Right renal cortex interstitium (tissue), 3 donors: ENCODE data around the gene METRN. TPM values are rescaled to one million over a fixed set of nuclear protein-coding genes. Genes with fewer than 3 reads are reported as not detected.
"Not testable (repeated sequence)": the region's sequence is repeated elsewhere in the genome, so short reads cannot be mapped to it uniquely, and the experiment has no call there.

Source experiments
- DNase-seq, 3 donors: peaks; one replicate each; pipeline ENCODE4 v3.0.0-alpha.2; 2013; ENCODE audit warnings: low read depth in 3 of 3, low spot score in 2 of 3
- polyA plus RNA-seq, 3 donors: library from polyadenylated mRNA; unstranded; fragments of 120-200 nt; gene quantifications; one replicate each; pipeline ENCODE4 v1.2.1, GENCODE V29; 2013; ENCODE audit not compliant: insufficient read length in 3 of 3

METRN gene
- polyA plus RNA-seq, 3 donors, result 4.5 to 6.0 (median 5.2) TPM

DNA sequence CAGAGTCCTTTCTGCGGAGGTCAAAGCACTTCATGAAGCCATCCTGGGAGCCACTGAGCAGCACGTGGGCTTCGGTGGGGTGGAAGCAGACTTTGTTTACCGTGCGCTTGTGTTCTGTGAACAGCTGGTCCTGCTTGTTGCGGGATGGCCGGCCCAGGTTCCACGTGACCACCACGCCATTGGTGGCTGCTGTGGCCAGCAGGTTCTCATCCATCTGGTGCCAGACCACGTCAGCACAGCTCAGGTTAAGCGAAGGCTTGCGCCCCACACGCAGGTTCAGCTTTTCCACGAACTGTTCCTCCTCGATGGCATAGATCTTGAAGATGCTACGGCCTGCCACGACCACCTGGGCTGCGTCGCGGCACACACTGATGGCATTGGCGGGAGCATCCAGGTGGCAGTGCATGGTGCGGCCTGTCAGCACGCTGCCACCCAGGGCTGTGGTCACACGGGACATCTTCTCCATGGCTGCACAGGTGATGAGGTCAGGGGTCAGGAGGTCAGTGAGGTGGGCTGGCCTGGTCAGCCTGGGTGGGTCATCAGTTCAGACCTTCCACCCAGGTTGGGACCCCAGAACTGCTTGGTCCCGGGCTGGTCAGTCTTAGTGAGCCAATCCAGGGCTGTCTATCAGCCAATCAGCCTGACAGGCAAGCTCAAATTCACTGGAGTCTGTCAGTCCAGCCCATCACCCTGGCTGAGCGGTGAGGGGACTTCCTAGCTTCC, 25.6 kb upstream of the METRN start:
- no peak for DNase-seq

- DNase-seq, result not testable (repeated sequence)
Observed at GRCh38 chr16:691242-691641, 23.7 kb upstream of the METRN start.

GRCh38 chr16:692356-693108, 22.4 kb upstream of the METRN start:
- no peak for DNase-seq

DNA sequence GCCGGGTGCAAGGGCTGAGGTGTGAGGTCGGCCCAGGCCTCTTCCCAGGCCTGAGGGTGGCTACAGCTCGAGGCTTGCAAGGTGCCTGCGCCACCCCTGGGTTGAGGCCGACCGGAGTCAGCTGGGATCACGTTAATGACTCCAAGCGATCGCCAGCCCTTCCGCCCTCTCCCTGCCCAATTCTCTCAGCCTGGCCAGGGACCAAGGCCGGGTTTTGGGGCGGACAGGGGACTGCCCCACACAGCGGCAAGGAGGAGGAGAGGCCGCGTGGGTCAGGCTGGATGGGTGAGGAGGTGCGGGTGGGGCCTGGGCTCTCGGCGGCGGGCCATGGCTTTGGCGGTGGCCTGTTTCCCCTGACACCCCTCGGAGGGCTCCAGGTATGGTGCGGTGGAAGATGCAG, 21.6 kb upstream of the METRN start:
- no peak for DNase-seq

GRCh38 chr16:693766-694165, 21.2 kb upstream of the METRN start:
- DNase-seq, result no peak

DNA sequence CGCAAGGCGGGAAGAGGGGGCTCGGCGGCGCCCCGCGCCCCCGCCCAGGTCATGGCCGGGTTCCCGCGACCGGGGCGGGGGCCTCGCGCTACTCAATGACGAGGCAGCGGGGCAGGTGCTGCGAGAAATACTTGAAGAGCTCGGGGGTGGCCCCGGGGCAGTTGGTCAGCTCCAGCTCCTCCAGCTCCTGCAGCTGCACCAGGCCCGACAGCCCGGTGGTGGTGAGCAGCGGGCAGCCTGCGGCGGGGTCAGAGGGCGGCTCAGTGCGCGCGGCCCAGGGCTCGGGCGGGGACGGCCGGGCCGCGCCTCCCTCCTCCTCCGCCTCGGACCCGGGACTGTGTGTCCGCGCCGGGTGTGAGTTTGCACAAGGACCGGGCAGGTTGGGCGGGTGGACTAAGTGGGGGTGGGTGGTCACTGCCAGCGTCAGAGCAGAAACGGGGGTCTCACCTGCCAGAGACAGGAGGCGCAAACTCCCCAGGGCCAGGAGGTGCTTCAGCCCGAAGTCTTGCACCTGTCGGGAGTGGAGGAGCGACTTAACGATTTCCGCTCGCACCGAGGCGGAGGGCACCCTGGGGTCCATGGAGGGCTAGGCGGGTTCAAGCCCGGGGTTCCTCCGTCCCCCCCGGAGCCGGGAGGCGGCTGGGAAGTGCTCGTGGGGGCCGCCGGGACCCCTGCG, 20.6 kb upstream of the METRN start:
- DNase-seq, result no peak

DNA sequence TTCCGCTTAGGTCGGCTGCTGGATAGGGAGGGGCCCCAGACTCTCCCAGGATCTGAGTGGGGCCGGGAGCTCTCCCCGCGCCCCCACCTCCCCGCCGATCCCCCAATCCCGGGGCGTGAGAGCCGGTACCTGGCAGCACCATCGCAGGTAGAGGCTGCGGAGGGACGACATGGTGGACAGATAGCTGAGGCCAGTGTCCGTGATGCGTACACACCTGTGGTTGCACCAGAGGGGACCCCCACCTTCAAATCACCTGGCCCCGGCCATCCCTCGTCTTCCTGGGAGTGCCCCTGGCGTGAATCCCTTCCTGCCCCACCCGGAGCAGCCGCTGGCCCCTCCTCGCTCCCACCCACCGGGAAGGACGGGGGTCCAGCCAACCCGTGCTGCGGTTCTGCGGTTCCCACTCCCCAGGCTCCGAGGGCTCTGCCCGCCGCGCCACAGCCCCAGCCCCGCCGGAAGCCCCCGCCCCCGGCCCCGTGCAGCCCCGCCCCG, 20.0 kb upstream of the METRN start:
- no peak for DNase-seq

DNA sequence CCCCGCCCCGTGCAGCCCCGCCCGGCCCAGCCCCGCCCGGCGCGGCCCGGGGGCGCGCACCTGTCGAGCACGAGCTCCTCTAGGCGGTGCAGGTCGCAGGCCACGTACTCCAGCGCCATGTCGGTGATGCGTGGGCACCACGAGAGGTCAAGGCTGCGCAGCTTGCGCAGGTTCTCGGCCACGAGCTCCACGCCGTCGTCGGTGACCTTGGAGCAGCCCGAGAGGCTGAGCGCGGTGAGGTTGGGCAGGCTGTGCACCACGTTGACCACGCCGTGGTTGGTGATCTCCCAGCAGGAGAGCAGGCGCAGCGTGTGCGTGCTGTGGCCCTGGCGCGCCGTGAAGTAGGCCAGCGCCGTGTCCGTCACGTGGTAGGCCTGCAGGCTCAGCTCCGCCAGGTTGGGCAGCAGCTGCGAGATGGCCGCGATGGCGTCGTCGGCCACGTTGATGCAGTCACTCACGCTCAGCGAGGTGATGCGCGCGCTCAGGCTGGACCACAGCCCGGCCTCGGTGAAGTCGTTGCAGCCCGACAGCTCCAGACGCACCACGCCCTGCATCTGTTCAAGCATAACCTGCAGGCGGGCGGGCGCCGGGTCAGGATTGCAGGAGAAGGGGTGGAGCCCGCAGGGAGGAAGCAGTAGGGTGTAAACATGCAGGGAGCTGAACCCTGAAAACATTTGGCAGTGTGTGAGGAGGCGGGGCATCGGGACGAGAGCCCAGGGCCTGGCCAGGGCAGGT, 19.4 kb upstream of the METRN start:
- DNase-seq, result no peak

- no peak for DNase-seq
Observed at GRCh38 chr16:698911-699671, 15.8 kb upstream of the METRN start.

GRCh38 chr16:700684-701584, 14.0 kb upstream of the METRN start:
- DNase-seq, result no peak

GRCh38 chr16:702341-702740, 12.6 kb upstream of the METRN start:
- DNase-seq, result no peak

GRCh38 chr16:703406-703805, 11.5 kb upstream of the METRN start:
- DNase-seq, result no peak

DNA sequence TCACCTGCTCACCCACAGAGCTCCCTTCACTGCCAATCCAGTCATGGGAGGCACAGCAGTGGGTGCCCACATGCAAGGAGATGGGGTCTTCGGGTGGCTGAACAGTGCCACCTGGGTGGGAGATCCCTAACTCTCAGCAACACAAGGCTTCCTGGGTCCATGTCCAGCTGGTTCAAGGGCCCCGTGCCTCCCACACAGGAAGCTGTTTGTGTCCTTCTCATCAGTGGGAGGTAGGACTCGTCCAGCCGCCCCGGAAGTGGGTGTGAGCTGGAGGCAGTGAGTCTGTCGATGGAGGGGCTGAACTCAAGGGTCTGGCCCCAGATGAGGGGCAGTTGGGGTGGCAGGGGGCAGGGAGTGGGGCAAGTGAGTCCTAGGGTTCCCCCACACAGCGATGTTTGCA, 10.9 kb upstream of the METRN start:
- no peak for DNase-seq

DNA sequence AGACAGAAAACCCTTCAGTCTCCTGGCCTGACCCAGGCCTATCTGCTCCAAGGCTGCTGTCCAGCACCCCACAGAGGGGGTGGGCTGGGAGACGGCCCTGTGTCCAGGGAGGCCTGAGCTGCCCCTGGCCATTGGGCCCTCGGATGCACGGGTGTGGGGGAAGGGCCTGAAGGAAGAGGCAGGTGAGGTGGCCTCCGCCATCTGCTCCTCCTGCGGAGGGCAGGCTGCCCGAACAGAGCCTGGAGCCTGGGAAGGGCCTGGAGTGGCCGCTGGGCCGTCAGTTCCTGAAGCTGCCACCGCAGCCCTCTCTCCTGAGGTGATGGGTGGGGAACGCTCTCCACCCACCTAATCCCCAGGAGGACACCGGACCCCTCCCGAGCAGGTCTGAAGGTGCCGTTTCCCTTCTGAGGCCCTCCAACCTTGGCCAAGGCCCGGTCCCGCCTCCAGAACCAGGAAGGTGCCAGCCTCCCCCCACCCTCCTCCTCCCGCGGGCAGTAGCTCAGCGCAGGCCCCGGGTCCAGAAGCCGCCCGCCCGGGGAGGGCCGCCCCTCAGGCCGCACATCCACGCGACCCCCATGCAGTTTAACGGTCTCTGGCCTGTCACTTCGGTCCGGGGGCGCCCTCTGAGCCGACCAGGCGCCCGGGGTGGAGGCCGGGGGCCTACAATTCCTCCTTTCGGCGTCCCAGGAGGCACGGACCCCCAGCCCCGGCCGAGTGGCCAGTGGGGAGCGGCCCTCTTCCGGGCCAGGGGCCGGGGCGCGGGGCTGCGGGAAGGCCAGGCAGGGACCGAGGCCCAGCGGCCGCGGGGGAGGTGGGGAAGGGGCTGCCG, 10.2 kb upstream of the METRN start:
- DNase-seq, result no peak

DNA sequence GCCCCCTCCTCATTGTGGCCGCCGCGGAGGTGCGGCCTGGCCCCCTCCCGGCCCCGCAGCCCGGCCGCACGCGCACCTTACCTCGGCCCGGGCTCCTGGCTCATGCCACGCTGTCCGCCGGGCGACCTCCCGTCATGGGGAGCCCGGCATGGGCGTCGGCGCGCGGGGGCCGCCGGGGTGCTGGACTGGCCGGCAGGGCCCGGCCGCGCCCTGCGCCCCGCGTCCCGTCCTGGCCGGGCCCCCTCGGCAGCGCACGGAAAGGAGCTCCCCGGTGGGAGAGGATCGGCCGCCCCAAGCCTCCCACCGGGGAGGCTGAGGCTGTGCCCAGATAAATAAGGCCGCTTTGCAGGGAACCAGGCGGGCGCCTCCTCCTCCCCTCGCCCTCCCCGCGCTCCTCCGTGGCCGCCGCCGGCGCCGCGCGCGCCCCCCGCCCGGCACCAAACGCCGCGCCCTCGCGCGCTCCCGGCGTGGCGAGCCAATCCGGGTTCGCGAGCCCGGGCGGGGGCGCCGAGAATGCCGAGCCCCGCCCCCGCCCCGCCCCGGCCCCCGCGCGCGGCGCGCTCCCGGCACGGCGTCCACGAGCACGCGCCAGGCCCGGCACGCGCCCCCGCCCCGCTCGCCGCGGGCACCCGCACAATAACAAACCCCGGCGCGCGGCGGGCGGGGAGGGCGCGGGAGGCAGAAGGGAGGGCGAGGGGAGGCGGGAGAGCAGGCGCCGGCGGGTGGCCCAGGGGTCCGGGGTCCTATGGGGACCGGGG, 9.3 kb upstream of the METRN start, which contains the start of gene FBXL16:
FBXL16 (minus strand) TSS at position 371 of the 758 bp plus-strand sequence. CDS start 8,396 bp downstream, outside the sequence.
- DNase-seq, result no peak

DNA sequence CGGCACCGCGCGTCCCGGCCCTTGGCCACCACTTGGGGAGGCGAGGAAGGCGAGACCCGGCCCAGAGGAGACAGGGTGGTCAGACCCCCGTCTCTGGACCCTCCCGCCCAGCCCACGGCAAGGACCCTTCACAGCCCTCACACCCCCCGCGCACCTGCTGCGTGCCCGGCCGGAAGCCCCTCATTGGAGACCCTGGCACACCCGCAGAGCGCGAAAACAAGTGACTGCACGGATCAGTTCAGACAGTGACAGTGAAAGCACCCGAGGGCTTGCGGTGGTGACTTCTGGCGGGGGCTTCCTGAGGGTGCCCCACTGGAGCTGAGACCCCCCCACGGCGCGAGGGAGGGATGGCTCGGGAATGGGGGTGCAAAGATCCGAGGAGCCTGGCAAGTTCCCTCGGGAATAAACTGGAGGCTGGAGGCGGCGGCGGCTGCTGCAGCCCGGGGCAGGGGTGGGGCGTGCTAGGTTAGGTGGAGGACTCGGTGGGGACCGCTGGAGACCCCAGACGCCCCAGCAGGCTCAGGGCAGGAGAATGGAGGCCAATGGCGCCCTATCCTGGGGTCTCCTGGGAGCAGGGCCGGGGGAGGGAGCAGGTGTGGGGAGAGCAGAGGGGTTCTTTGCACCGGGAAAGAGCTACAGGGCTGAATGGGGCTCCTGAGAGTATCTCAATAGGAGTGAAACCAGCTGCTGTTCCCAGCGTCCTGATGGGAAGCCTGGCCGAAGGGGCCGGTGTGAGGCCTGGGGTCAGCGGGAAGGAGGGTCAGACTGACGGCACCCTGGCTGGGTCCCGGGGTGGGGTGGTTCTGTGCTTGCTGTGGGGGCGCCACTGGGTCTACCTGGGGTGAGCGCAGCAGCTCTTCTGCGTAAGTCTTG, 8.5 kb upstream of the METRN start:
- DNase-seq, result no peak
